ACHN (cell line): ENCODE data around the gene BCL11B.
"Not testable (repeated sequence)": the region's sequence is repeated elsewhere in the genome, so short reads cannot be mapped to it uniquely, and the experiment has no call there.

Source experiments
- DNase-seq: peaks from one replicate; pipeline ENCODE4 v3.0.0-alpha.2; 2015
- in situ Hi-C: cut with HindIII; loops from 2 replicates; pipeline ENCODE4 v1.10.0; 2017; ENCODE audit warnings: low sequenced_read_pairs, low pct_ligation_motif_present, low pct_unique_long_range_greater_than_20kb

The BCL11B gene

DNA sequence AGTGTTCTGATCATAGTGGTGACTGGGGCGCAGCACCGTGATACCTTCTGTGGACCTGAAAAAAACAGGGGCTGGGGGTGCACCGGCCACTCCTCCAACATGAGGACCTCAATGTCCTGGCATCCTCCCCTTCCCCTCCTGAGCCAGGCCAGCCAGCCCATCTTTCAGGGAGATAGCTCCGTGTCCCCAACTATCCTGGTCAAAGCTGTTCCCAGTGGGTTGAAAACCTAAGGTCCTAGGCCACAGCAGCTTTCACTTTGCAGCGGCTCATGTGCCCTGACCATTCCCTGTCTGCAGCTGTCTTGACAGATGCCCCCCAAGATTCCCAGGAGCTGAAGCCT, 75.7 kb downstream of the BCL11B start:
- DNase-seq = no peak
- in situ Hi-C loops = no loop called here

DNA sequence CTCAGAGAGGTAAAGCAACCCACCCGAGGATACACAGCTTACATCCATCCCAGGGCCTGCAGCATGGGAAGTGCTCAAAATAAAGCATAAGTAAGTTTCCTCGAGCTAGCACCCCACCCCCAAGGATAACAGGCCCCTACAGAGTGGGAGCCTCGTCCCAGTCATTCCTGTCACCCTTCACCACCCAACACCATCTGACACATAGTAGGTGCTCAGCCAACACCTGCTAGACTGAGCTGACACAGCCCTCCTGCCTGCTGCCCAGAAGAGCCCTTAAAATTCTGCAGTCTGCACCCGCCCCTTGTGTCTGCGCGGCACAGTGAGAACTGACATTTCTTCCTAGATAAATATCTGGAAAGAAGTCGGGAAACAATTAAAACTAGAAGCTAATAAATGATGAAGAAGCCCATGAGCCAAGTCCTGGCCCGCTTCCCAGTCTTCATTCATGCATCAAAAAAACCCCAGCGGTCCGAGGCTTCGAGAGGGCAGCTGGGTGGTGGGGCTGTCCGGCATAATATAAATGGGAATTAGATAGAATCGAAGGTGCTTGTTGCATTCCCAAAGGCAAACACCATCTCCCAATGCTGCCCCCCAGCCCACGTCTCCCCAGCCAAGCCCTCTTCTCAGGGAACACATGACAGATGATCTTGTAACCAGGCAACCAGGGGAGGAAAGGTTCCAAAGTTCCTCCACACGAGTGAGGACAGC, 76.2 kb downstream of the BCL11B start:
- DNase-seq = peak; percentile 44
- in situ Hi-C loops = no loop called here

DNA sequence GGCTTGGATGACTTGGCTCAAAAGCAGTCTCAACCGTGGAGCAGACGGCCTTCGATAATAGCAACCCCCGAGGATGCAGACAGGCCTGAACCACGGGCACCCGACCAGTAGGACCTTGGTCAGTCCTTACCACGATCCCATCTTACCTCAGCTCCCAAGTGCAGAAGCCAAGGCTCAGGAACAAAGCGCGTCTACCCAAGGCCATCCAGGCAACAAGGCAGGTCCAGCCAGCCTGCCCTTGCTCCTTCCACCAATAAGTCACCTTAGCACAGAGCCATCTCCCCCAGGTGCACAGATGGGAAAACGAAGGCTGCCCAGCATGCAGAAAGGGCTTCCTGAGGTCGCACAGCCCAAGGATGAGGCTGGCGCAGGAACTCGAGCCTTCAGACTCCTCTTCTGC, 77.3 kb downstream of the BCL11B start:
- in situ Hi-C loops = no loop called here
- DNase-seq = no peak

DNA sequence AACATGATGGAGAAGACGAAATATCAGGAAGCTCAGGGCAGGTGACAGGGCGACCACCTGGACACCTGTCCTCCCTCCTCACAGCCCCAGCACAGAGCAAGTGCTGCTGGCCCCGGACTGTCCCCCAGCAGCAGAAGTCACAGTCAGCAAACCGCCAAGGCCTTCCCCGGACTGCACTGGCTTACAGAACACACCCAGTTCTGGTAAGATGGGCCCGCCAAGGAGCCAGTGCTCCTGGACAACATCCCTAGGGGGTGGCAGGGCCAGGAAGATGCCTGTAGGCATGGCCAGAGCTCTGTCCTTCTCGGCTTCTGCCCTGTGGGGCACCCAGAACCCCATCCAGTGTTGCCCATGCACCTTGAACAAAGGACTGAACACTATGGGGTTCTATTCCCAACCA, 77.9 kb downstream of the BCL11B start:
- no peak for DNase-seq
- in situ Hi-C loops = no loop called here

DNA sequence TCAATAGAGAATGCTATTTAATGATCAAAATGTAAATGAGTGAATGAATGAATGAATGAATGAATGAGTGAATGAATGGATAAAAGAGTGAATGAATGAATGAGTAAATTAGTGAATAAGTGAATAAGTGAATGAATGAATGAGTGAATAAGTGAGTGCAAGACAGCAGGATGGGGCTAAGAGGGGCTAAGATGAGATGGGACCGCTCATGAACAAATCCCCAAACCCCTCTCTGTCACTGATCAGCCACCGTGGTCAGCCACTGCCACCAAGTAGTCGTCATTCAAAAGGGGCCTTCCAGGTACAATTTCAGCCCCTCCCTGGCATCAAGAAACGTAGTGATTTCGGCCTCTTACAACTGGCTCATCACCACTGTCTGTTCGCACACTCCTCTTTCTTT, 79.2 kb downstream of the BCL11B start:
- in situ Hi-C loops = no loop called here
- no peak for DNase-seq

DNA sequence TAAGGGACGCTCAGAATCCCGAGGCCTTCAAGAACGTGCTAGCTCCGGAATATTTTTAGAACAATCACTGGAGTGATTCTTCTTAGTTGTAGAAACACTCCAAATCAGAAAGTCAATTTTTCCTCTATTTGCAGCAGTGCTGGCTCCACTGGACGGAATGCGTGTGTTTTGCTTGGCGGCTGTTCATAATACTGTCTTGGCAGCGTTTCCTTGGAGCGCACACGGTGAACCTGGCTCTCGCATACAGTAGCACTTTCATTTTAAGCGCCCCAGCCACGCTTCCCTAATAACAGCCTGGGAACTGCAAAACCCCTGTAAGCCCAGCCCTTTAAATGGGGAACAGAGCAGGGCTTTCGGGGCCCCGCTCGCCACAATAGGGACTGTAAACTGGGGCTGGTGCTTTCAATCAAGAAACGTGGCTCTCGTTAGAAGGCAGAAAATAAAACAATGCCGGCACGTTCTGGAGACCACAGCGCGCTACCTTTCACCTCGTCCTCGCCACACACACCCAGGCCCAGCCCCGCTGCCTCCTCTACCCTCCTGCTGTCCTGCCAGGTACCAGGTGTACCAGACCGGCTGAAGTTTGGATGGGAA, 79.9 kb downstream of the BCL11B start:
- DNase-seq = peak; percentile 45
- in situ Hi-C loops = no loop called here

DNA sequence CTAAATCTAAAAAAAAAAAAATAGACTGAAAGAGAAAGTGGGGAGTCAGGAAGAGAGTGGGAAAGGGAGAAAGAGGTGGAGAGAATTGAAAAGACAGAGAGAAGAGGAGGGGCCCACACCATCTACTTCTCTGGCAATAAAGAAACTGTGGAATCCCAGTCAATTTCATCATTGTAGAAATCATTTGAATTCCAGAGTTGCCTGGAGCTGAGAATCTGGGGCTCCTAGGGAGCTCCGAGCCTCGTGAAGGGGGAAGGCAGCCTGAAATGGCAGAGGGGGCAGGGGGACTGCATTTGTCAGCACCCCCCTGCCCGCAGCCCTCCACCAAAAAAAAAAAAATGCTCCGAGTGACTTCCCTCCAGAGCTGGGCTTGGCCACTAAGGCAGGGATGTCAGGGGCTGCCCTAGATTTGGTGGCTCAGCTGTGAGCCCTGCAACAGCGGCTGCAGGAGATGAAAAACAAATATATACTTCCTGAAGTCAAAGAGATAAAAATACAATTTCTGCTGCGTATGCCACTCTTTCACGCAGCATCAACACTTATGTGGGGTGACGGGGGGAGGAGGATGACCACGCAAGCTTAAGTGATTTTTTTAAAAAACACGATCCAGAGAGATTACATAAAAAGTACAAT, 80.5 kb downstream of the BCL11B start:
- in situ Hi-C loops = no loop called here
- no peak for DNase-seq

DNA sequence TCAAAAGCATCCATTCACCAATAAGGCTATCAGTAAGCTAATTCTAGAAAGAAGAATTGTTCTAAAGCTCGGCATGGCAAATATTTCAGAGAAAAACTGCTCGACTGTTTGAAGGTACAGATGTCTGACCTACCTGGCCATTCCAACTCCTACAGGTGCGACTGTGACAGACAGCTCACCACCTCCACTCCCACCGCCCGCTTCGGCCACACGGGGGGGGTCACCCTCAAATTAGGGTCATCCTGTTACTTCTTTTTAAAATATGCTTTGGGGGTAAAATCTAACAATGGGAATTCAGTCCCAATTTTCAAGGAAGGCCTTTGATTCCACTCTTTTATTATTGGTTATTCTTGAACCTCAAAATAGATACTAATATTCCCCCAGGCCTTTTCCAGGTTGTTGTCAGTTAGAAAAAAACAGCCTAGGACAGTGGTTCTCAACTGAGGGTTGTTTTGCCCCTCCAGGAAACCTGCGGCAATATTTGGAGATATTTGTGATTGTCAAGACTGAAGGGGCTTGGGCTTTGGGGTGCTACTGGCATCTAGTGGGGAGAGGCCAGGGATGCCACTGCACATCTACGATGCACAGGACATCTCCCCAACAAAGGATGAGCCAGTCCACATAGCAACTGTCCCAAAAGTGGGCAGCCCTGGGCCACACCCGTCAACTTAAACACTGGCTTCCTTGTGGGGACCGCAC, 81.2 kb downstream of the BCL11B start:
- DNase-seq = no peak
- in situ Hi-C loops = no loop called here

DNA sequence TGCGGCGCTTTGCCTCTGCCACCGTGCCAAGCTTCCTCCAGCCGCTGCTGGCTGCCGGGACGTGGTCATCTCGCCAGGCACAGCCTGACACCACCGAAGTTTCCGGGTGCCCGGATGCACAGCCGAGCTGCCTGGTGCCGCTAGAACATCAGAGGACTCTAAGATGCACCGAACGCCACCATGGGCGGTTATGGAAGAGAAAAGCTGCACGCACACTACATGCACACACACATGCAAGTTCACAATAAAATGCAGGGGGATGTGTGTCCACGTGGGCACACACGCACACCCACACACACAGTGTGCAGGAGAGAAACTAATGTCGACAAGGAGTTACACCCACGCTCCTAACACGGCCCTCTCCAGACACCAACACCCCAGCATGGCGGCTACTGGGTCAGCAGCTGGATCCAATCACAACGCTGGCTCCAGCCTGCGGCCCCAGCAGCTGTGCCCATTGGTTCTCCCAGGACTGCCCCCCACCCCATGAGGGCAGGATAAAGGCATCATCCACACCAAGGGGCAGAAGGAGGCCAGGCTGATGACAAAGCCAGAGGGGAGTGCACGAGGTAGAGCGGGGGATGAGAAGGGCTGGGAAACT, 82.7 kb downstream of the BCL11B start:
- no peak for DNase-seq
- in situ Hi-C loops = no loop called here

DNA sequence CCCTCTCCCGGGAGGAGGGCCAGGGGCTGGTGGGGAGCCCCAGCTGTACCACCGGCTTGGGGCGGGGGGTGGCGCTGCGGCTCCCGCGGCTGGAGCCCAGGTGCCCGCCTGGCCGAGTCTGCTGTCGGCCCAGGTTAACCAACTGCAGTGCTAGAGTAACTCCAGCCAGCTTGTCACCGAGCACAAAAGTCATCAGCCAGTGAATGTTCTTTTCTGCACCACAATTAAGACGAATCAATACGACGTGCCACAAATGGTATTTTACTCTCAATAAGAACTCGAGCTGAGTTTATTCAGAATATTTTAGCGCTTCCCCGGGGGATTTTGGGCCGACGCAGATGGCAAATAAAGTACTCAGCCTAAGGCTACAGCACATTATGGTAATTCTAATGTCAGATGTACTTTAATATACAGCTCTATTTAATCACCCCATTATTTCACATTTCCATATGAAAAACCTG, 83.2 kb downstream of the BCL11B start:
- no peak for DNase-seq
- in situ Hi-C loops = no loop called here

DNA sequence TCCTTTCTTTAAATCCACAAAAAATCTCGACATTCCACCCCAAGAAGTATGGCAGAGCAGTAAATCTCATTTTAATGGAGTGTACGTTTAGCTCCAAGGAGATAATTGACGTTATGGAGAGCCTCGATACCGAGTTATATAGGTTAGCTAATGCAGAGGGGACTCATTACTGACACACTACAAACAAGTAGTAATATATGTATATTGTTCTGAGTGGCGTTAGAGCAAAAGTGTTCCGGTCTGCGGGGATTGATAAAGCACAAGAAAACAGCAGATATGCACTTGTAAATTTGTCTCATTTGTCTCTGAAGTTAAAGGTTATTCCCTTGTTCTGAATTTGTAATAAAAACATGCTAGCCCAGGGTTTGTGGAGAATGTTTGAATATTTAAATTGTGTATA, 84.1 kb downstream of the BCL11B start:
- DNase-seq = no peak
- in situ Hi-C loops = no loop called here

DNA sequence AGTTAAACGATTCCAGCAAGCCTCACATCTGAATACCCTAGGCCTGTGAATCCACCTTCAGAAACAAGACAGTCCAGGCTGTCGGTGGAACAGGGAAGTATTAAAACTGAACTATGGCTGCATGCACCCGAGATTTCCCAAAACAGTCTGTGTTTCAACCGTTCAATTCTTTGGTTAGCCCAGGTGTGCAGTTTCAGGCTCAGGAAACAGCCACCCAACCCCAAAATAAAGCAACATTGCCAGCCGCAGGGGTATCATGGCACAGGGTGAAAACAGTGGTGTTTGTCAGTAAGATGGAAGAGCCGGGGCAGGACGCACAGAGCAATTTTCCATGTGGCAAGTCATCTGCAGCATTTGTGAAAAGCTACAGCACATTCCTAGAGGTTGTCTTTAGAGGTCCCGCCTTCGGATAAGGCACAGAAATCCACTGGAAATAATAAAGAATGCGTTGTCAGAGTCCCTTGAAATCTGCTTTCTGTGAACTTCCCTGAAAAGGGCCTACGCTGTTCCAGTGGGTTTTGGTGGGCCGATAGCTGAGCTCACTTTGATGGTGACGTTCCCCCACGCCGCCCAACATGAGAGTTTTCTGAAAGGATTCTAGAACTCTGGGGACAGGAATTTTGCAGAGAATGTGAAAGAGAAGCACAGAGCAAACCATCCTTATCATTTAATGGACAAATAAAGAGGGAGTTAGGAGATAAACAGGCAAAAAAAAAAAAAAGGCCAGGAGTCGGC, 84.9 kb downstream of the BCL11B start:
- in situ Hi-C loops = no loop called here

DNA sequence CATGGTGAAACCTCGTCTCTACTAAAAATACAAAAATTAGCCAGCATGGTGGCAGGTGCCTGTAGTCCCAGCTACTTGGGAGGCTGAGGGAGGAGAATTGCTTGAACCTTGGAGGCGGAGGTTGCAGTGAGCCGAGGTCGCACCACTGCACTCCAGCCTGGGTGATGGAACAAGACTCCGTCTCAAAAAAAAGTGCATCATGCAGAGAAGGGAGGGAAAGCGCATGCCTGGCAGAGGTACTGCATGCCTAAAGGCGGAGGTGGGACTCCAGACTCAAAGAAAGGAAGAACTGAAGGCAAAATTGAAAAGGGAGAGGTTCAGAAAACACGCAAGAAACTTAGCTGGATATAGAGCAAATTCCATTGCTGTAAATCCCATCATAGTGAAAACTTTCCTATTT, 85.7 kb downstream of the BCL11B start:
- in situ Hi-C loops, DNase-seq: not testable (repeated sequence)

More for the DNA sequence above, 84.9 kb downstream of the BCL11B start:
- DNase-seq = no peak

DNA sequence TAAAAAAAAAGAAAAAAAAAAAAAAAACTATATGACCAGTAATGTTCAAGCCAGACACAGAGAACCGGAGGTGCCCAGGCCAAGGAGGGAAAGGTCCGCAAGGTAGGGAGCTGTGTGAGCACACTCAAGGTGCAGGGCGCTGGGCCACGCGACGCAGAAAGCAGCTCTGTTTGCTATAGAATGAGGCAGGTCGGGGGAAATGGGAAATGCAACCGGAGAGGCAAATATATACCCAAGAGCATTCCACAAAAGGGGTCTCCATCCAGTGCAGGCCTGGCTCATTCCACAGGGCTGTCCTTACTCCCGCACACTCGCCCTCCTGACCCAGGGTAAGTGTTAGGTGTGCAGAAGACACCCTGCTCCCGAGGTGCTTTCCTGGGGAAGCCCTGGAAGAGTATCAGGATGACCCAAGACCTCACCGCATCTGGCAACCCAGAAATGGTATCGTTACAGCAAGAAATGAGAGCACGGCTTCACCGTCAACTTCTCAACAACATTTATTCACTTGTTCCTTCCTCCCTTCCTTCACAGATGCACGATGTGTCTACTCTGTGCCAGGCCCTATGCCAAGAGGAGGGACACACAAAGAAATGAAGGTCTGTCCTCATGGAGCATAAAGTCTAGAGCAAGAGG, 86.4 kb downstream of the BCL11B start:
- DNase-seq = no peak
- in situ Hi-C loops = no loop called here

DNA sequence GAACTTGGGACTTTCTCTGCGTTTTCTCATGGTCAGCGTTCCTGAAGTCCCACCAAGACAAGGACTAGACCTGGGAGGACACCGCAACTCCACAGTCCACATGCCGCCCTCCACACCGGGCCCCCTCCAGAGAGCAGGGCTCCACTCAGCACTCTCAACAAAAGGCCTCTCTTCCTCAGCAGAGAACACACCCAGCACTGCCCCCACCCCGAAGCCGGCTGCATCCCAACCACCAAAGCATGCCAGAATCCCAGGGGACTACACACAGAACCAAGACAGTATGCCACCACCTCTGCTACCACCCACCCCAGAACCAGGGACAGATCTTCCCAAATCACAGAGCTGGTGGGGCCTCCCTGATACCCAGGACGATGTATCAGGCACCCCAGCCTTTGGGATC, 88.3 kb downstream of the BCL11B start:
- DNase-seq = no peak
- in situ Hi-C loops = no loop called here

DNA sequence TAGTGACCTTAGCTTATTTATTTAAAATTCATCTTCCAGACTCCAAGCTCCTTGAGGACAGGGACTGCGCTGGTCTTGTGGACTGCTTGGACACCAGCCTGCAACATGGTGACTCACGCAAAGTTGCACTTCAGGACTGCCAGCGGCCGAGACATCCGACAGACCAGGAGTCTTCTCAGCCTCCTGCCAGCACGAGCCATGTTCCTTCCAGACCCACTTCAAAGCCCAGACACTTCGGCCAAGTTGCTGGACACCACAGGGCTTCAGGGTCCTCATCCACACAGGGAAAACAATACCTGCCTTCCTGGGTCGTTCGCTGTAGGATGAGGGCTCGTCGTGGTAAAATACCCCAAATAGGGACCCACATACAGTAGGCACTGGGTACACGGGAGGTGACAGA, 88.7 kb downstream of the BCL11B start:
- DNase-seq = no peak
- in situ Hi-C loops = no loop called here

DNA sequence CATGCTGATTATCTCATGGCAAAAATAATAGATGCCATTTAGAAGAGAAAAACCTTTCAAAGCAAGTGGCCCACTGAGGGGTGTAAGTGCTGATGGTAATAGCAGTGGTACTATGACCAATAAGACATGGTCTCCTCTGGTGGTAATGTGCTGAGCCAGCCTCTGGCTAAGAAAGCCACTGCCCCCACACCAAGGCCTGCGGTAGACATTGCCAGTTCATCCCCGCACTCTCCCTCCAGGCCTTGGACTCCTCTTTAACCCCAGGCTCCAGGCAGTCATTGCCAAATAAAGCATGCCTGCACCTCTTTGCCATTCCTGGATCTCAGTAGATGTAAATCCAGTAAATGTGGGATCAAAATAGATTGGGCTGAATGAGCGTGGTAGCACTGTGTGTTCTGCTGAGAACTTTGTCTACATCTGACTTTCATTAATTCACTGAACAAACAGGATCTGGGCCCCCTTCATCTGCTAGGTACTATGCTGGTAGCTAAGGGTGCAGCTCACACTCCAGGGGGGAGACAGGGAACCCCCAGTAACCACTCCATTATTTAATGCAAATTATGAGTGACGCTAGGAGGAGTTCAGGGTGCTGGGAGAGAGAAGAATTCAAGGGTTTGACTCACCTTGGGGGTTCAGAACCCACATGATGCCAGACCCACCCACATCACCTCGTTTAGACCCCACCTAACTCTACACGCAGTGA, 89.3 kb downstream of the BCL11B start:
- no peak for DNase-seq
- in situ Hi-C loops = no loop called here
